ENCODE results near the gene FXYD6.

FXYD6 gene

DNA sequence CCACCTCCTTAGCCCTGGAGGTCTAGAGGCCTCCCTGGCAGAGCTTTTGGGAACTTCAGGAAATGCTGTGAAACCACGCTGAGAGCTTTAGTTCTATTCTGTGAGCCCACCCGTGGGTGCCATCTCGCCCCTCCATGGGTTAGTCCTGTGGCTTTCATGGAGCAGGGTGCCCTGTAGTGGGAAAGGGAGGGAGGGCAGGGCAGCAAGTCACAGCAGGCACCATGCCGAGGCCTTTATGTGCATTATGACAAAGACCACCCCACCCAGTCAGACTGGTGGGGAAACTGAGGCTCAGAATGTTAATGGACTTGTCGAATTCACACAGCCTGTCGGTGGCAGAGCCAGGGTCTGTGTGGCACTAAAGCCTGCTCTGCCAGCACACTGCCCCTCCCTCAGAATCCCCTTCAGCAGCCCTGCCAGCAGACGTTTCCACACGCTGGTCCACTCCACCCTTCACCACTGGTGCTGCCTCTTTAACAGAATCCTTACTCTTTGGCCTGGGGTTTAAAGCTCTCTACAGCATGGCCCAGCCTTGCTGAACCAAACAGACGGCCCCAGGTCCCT is 39.3 kb upstream of the FXYD6 start:
- Histone ChIP-seq H3K27ac (replicated peaks) (no peak overlapping the region), H3K4me3 (replicated peaks; ENCODE audit: insufficient read depth, low read length) (no peak overlapping the region), H3K27me3 (ENCODE audit: insufficient read depth, poor library complexity, severe bottlenecking) (peaks cover 3% of the 10 kb centered on the region)
- TF ChIP-seq GABPA (IDR thresholded peaks at IDR 0.05; ENCODE audit: low read depth) = no peak
- TF ChIP-seq POLR2AphosphoS5 (IDR thresholded peaks at IDR 0.05; ENCODE audit: low read depth) = no peak
- TF ChIP-seq, protein P1, sequence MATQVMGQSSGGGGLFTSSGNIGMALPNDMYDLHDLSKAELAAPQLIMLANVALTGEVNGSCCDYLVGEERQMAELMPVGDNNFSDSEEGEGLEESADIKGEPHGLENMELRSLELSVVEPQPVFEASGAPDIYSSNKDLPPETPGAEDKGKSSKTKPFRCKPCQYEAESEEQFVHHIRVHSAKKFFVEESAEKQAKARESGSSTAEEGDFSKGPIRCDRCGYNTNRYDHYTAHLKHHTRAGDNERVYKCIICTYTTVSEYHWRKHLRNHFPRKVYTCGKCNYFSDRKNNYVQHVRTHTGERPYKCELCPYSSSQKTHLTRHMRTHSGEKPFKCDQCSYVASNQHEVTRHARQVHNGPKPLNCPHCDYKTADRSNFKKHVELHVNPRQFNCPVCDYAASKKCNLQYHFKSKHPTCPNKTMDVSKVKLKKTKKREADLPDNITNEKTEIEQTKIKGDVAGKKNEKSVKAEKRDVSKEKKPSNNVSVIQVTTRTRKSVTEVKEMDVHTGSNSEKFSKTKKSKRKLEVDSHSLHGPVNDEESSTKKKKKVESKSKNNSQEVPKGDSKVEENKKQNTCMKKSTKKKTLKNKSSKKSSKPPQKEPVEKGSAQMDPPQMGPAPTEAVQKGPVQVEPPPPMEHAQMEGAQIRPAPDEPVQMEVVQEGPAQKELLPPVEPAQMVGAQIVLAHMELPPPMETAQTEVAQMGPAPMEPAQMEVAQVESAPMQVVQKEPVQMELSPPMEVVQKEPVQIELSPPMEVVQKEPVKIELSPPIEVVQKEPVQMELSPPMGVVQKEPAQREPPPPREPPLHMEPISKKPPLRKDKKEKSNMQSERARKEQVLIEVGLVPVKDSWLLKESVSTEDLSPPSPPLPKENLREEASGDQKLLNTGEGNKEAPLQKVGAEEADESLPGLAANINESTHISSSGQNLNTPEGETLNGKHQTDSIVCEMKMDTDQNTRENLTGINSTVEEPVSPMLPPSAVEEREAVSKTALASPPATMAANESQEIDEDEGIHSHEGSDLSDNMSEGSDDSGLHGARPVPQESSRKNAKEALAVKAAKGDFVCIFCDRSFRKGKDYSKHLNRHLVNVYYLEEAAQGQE (IDR thresholded peaks at IDR 0.05; ENCODE audit: insufficient replicate concordance, low read depth) = no peak
- TF ChIP-seq, protein P2, sequence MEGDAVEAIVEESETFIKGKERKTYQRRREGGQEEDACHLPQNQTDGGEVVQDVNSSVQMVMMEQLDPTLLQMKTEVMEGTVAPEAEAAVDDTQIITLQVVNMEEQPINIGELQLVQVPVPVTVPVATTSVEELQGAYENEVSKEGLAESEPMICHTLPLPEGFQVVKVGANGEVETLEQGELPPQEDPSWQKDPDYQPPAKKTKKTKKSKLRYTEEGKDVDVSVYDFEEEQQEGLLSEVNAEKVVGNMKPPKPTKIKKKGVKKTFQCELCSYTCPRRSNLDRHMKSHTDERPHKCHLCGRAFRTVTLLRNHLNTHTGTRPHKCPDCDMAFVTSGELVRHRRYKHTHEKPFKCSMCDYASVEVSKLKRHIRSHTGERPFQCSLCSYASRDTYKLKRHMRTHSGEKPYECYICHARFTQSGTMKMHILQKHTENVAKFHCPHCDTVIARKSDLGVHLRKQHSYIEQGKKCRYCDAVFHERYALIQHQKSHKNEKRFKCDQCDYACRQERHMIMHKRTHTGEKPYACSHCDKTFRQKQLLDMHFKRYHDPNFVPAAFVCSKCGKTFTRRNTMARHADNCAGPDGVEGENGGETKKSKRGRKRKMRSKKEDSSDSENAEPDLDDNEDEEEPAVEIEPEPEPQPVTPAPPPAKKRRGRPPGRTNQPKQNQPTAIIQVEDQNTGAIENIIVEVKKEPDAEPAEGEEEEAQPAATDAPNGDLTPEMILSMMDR (IDR thresholded peaks at IDR 0.05; ENCODE audit: insufficient read depth, low read length) = no peak
- no peak for TF ChIP-seq SPI1 (IDR thresholded peaks at IDR 0.05; ENCODE audit: borderline replicate concordance, low read depth)
- DNase-seq (ENCODE audit: low read depth in 1 of 2, low spot score in 1 of 2) = no peak

DNA sequence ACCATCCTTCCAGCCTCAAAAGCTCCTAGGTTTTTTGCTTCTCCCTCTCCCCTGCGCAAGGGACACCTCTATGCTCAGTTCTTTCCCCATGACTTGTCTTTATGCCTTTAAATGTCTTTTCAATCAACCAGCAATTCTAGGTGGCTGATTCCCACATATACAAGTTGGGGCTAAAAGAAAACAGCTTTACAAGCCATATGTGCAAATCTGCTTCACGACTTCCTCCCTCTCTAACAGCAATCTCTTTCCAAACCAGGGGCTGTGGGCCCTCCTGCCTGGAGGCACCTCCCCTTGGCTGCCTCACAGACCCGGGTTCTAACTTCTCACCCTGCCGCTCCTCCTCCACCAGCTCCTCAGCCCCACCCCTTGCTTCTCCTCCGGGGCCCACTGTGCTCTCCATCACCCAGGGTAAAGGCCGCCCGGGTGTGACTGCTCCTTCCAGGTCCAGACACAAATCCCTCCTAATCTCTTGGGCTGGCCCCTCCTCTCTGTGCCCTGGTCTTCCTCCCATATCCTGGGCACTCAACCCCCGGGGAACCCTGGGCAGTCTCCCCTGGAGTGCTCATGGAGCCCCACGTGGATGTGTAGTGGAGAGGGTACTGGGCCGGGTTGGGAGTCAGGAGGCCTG is 38.6 kb upstream of the FXYD6 start:
- no peak for DNase-seq (ENCODE audit: low read depth in 1 of 2, low spot score in 1 of 2)
- TF ChIP-seq, protein P1 (IDR thresholded peaks at IDR 0.05; ENCODE audit: insufficient replicate concordance, low read depth) = no peak
- TF ChIP-seq POLR2AphosphoS5 (IDR thresholded peaks at IDR 0.05; ENCODE audit: low read depth) (no peak), SPI1 (IDR thresholded peaks at IDR 0.05; ENCODE audit: borderline replicate concordance, low read depth) (no peak), GABPA (IDR thresholded peaks at IDR 0.05; ENCODE audit: low read depth) (no peak)
- TF ChIP-seq, protein P2 (IDR thresholded peaks at IDR 0.05; ENCODE audit: insufficient read depth, low read length) = no peak
- no peak overlapping the region for H3K4me3 ChIP-seq (replicated peaks; ENCODE audit: insufficient read depth, low read length)
- no peak overlapping the region for H3K27ac ChIP-seq (replicated peaks)
- peaks cover 3% of the 10 kb centered on the region for H3K27me3 ChIP-seq (ENCODE audit: insufficient read depth, poor library complexity, severe bottlenecking)

DNA sequence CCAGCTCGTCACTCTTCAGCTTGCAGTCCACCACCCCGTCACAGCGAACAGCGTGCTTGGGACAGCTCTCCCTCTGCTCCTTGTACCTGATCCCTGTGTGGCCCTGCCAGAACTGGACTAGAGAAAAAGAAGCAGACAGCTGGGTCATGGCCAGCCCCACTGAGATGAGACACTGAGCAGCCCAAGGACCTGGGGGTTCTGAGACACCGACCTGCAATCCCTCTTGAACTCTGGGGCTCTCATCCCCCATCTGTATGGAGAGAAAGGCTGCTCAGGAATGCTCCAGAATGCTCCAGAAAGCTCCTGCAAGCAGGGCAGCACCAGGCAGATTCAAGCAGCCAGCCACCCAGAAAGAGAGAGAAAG is 37.9 kb upstream of the FXYD6 start:
- no peak overlapping the region for H3K4me3 ChIP-seq (replicated peaks; ENCODE audit: insufficient read depth, low read length)
- no peak for DNase-seq (ENCODE audit: low read depth in 1 of 2, low spot score in 1 of 2)
- H3K27me3 ChIP-seq (ENCODE audit: insufficient read depth, poor library complexity, severe bottlenecking) = peaks cover 3% of the 10 kb centered on the region
- TF ChIP-seq POLR2AphosphoS5 (IDR thresholded peaks at IDR 0.05; ENCODE audit: low read depth) (no peak), GABPA (IDR thresholded peaks at IDR 0.05; ENCODE audit: low read depth) (no peak), SPI1 (IDR thresholded peaks at IDR 0.05; ENCODE audit: borderline replicate concordance, low read depth) (no peak)
- TF ChIP-seq, protein P1 (IDR thresholded peaks at IDR 0.05; ENCODE audit: insufficient replicate concordance, low read depth) = no peak
- TF ChIP-seq, protein P2 (IDR thresholded peaks at IDR 0.05; ENCODE audit: insufficient read depth, low read length) = no peak
- no peak overlapping the region for H3K27ac ChIP-seq (replicated peaks)
